Mononuclear cell (primary cell): ENCODE data around the gene MAB21L1. TPM values are rescaled to one million over a fixed set of nuclear protein-coding genes. Genes with fewer than 3 reads are reported as not detected.

Experiments used
- H3K27me3 ChIP-seq: 2 replicates; pipeline ENCODE4 v1.6.0; 2011; ENCODE audit warnings: low read length, control low read depth; ENCODE audit not compliant: insufficient read depth
- H3K4me1 ChIP-seq: 2 replicates; pipeline ENCODE4 v1.5.1; 2011; ENCODE audit warnings: mild to moderate bottlenecking, low read length, control low read depth; ENCODE audit not compliant: insufficient read depth
- H3K4me3 ChIP-seq: 2 replicates; pipeline ENCODE4 v1.5.1; 2011; ENCODE audit warnings: mild to moderate bottlenecking, low read length, moderate library complexity
- H3K9me3 ChIP-seq: 2 replicates; pipeline ENCODE4 v1.5.1; 2011; ENCODE audit warnings: low read depth, mild to moderate bottlenecking, control low read depth, low read length
- total RNA-seq: library from RNA; depleted of rRNA; stranded (reverse); fragments of >200 nt; gene quantifications from one replicate; pipeline ENCODE4 v1.2.3, GENCODE V29; 2012

MAB21L1 gene
- total RNA-seq, 1 donor, result not detected

DNA sequence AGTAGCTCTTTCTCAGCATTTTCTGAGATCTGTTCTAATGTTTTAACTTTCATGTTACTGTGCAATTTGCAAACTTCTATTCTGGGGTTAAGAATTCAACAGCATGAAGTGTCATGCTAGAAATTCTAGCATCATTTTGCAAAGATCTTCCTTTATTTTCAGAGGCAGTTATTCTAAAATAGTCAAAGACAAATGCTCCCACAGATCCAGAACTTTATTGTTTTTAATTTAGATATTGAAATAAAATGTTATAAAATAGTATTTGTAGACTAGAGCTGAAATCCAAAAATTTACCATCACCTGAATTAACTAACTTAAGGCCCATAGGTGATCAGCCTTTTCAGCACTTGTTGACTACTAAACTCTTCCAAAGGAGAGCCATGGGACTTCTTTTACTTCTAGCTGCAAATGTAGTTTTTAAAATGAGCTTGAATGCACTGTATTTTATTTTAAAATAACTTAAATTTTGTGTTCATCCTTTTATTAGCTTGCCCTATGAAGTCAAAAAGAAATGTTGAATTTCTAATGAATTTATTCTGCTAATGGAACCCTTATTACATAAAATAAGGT lies 3.2 kb downstream of the MAB21L1 start:
- H3K4me1 ChIP-seq, result peaks cover 29% of the 10 kb centered on the region
- peaks cover 99% of the 10 kb centered on the region for H3K27me3 ChIP-seq

DNA sequence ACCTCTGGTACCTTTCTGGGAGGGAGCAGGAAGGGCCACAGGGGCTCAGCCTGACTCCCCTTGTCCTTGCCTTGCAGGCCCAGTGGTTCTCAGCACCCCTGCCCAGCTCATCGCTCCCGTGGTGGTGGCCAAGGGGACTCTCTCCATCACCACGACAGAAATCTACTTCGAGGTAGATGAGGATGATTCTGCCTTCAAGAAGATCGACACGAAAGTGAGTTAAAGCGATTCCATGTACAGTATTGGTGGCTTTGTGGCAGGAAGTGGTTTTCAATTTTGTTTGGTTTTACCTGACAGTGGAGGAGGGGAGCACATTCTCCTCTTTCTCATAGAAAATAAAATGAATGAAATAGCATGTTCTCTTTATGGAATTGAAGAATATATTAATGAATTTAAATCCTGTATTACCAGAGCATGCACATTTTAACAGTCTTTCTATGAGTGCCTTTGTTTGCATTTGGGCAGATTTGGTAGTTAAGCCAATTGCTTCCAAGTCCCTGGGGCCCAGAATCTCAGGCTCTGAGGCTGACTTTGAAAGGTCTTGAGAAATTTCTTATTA lies 4.1 kb downstream of the MAB21L1 start:
- Histone ChIP-seq H3K27me3 (peaks cover 93% of the 10 kb centered on the region), H3K4me3 (no peak overlapping the region), H3K4me1 (peaks cover 26% of the 10 kb centered on the region), H3K9me3 (no peaks in the 10 kb centered on the region)

More for the DNA sequence above, 3.2 kb downstream of the MAB21L1 start:
- H3K9me3 ChIP-seq, result no peaks in the 10 kb centered on the region
- H3K4me3 ChIP-seq, result no peak overlapping the region

DNA sequence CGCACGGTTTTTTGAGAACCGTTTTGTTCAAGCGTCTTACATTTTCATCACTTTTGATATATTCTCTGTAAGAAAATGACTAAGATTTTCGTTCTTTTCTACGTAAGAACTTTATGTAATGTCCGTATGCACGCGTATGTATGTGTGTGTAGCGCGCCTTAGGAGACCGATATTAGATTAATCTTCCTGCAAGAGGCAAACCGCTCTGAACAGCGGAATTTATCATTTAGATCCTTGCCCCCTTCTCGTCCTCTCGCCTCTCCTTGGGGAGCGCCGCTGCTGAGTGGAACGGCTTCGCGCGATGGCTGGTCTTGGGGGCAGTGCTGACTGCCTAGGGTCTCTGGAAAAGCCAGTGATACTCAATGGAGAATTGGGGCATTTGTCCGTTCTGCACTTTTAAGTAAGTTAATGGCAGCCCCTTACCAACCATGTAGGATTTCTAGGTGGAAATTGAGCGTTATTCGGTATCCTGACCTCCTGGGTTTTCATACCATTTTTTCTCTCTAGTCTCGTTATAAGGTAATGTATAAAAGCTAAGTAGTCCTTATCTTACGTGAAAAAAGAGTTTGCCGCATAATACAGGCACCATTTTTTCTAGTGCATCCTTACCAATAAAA lies 4.7 kb downstream of the MAB21L1 start:
- peaks cover 90% of the 10 kb centered on the region for H3K27me3 ChIP-seq
- no peak overlapping the region for H3K4me3 ChIP-seq
- no peaks in the 10 kb centered on the region for H3K9me3 ChIP-seq
- peaks cover 26% of the 10 kb centered on the region for H3K4me1 ChIP-seq

DNA sequence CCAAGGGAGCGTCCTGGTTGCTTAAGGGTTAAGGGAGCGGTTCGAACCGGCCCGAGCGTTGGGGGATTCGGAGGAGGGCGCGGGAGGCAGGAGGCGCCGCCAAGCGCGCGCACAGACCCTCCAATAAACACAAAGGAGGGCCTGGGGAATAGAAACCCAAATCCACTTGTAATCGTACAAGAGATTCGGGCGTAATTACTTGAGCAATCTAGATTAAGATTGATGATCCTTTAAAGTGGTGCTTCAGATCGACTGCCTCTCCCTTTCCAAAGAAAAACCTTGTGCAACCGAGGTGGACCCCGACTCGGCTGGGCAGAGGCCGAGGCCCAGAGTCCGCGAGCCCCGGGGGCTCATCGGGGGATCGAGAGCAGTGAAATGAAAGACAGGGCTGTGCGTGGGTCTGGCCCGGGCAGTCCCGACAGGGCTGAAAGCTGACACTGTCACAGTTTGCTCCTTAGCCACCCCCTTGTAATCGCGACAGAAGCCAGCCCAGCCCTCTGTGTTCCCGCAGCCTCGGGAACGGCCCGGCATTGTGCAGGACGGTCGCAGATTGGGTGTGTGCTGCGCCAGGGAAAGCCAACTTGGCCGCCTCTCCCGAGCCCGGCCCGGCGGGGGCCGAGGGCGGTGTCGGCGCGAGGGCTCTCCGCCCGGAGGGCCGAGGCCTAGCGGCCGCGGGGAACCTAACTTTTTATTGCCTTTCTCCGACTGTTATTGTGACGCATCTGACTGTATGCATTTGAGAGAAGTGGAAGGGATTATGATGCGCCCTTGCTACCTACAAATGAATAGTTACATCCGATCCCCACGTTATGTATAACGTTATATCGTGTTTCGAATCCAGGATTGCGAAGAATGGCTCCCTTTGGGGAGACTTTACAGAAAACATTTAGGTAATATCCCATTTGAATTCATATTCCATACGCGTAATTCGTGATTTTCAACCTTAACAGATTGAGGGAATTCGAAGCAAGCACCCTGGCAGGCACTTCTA lies 5.5 kb downstream of the MAB21L1 start:
- peaks cover 88% of the 10 kb centered on the region for H3K27me3 ChIP-seq
- peaks cover 20% of the 10 kb centered on the region for H3K4me1 ChIP-seq
- H3K4me3 ChIP-seq, result no peak overlapping the region
- no peaks in the 10 kb centered on the region for H3K9me3 ChIP-seq

DNA sequence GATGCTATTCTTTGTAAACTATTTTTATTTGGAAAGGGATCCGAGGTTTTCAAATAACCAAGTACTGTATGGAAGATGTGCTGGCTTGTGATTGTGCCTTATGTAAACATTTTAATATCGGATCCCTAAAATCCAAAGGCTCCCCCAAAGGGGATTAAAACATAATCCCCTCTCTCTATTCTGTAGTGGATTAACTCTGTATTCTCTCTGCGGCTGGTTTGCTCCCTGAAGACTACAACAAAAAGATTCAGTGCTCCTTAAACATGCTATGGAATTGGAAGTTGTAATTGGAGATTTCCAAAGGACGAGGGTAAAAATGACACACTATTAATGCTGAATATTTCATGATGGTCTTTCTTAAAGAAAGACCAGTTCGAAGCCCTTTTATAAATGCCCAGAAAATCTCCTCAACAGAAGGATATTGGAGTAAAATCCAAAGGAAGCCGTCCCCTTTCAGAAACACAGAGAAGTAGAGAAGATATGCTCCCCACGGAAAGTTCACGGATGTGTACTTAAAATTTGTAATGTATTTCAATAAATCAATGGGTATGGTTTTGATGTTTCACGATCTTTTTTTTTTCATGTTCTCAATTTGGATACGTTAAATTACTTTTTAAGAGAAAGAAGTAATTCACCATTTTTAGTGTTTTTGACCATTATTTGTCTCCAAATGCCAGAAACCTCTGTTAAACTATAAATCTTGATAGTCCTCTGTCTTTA lies 6.5 kb downstream of the MAB21L1 start:
- Histone ChIP-seq H3K9me3 (no peaks in the 10 kb centered on the region), H3K27me3 (peaks cover 79% of the 10 kb centered on the region), H3K4me3 (no peak overlapping the region), H3K4me1 (peaks cover 10% of the 10 kb centered on the region)

DNA sequence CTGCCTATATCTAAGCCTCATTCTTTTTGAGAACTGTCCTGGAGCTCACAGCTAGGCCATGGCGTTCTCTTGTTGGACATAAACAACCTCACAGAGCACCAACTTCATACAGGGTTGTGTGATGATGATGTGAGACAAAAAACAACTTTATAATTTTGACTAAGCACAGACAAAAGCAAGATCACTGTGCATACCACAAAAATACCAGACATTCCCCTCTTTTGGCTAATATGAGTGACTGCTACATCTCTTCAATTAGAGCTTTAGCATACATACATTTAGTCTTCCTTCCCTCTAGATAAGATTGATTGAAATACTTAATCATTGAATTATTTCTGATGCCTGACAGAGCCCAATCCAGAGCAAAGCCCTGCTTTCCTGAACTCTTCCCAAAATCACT lies 8.3 kb downstream of the MAB21L1 start:
- H3K4me1 ChIP-seq, result peaks cover 8% of the 10 kb centered on the region
- no peak overlapping the region for H3K4me3 ChIP-seq
- peaks cover 61% of the 10 kb centered on the region for H3K27me3 ChIP-seq
- no peaks in the 10 kb centered on the region for H3K9me3 ChIP-seq

DNA sequence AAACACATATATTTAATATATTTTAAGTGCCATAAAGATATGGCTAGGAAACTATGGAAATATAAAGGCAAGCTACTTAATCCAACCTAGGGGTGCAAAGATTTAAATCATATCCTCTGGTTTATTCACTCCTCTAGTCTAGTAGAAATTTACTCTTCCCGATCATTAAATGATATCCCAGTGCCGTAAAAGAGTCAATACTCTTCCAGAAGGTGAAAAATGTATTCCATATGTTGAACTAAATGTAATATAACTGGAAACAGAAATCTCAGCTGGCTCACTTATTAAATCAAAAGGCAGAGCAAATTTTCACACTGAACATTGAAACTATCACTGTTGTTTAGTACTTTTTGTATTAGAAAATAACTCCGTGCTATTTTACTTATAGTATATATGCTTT lies 11.1 kb downstream of the MAB21L1 start:
- peaks cover 33% of the 10 kb centered on the region for H3K27me3 ChIP-seq
- no peak overlapping the region for H3K4me3 ChIP-seq
- no peaks in the 10 kb centered on the region for H3K9me3 ChIP-seq
- H3K4me1 ChIP-seq, result no peaks in the 10 kb centered on the region

DNA sequence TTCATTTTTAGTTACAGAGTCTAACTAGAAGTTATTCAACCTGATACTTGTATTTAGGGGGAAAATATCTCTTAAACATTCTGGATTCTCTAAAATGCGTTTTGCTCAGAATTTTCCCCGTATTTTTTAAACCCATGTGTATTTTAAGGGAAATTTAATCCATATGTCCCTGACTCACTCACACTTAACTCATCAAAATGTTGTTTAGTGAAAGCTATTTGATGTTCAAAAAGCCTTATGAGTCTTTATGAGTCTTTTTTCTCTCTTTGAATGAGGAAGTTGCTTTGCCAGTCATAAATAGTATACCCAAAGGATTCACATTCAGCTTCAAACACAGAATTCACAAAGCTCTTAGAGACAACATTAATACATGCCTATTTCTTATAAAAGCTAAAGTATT lies 16.4 kb downstream of the MAB21L1 start:
- no peaks in the 10 kb centered on the region for H3K4me1 ChIP-seq
- H3K27me3 ChIP-seq, result no peaks in the 10 kb centered on the region
- no peaks in the 10 kb centered on the region for H3K9me3 ChIP-seq
- no peak overlapping the region for H3K4me3 ChIP-seq

DNA sequence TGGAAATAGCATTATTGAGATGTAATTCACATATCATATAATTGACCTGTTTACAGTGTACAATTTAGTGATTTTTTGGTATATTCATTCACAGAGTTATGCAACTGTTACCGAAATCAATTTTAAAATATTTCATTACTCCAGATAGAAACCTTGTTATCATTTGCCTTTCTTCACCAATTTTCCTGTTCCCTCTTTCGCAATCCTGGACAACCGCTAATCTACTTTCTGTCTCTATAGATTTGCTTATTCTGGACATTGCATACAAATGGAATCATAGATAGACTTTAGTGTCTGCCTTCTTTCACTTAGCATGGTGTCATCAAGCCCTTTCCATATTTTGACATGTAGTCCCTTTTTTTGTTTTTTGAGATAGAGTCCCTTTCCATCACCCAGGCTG lies 19.2 kb downstream of the MAB21L1 start:
- no peaks in the 10 kb centered on the region for H3K9me3 ChIP-seq
- H3K4me3 ChIP-seq, result no peak overlapping the region
- no peaks in the 10 kb centered on the region for H3K4me1 ChIP-seq
- H3K27me3 ChIP-seq, result no peaks in the 10 kb centered on the region

DNA sequence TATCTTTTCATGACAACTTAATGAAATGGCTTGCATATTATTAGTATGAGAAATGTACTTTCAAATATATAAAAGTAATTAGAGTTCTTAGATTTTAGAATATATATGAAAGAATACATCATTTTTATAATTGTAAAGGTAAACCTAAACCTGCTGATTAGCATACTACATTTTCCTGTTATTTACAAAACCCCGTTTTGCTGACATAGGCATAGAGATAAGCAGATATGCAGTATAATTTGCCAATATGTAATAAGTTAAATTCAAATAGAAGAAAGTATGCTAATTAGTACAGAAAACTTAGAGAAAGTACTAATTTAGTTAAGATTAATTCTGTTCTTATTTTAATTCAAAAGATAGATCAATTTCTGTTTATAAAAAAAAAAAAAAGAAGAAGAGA lies 21.5 kb downstream of the MAB21L1 start:
- H3K4me3 ChIP-seq, result no peak overlapping the region
- H3K4me1 ChIP-seq, result no peaks in the 10 kb centered on the region
- H3K9me3 ChIP-seq, result no peaks in the 10 kb centered on the region
- no peaks in the 10 kb centered on the region for H3K27me3 ChIP-seq

DNA sequence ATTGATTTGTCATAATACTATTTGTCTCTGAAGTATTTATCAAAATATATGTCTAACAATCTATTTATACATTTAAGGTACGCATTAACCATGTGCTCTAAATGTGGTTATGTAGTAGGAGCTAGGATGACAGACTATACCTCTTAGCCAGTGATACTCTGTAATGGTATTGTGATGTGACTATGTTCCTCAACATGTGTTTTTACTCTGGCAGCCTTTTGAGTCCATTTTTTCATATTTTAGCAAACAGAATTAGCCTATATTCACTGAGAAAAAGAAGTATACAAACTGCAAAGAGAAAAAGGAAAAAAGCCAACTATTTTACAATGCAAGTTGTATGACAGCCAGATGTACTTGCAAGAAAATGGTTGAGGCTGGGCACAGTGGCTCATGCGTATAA lies 26.7 kb downstream of the MAB21L1 start:
- Histone ChIP-seq H3K4me1 (no peaks in the 10 kb centered on the region), H3K4me3 (no peak overlapping the region), H3K27me3 (no peaks in the 10 kb centered on the region), H3K9me3 (no peaks in the 10 kb centered on the region)

DNA sequence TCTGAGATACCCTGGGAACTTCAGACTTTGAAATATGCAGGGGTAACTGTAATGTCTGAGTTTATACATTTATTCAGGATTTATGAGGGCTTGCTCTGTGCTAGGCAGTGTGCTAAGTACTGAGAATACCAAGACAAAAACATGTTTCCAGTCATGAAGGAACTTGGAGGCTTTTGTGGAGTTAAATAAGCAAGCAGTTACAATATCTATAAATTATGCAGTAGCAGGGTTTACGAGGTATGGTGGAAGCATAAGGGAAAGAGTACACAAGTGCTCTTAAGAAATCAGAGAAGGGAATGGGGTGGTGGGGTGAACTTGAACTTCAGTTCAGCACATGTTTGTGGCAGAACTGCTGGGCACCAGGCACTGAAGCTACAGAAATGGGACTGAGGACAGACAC lies 28.0 kb downstream of the MAB21L1 start:
- no peaks in the 10 kb centered on the region for H3K9me3 ChIP-seq

More for the DNA sequence above, 28.0 kb downstream of the MAB21L1 start:
- no peak overlapping the region for H3K4me3 ChIP-seq
- no peaks in the 10 kb centered on the region for H3K4me1 ChIP-seq
- no peaks in the 10 kb centered on the region for H3K27me3 ChIP-seq
